ENCODE data around the gene C16orf87.

The C16orf87 gene

GRCh38 chr16:46843898-46844642 is 13.1 kb upstream of the C16orf87 start:
- no peak for DNase-seq

GRCh38 chr16:46842192-46842895 is 11.4 kb upstream of the C16orf87 start:
- DNase-seq = no peak

DNA sequence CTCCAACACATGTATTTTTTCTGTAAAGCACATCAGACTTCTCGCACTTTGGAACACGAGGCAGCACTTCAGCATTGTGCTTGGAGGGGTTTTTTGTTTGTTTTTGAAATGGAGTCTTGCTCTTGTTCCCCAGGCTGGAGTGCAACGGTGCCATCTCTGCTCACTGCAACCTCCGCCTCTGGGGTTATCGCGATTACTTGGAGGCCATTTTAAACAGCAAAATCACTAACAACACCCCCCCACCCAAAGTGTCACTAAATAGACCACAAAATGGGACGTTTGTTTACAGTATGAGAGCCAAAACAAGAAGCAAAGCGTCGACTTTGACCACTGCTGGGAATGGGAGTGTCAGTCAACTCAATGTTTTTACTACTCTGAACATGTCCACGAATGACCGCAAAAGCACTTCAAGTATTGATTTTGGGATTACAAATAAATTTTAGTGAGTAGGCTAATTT is 9.0 kb upstream of the C16orf87 start:
- DNase-seq = no peak

GRCh38 chr16:46836534-46837530 is 5.9 kb upstream of the C16orf87 start:
- DNase-seq = no peak

- no peak for DNase-seq
These were observed 2.5 kb upstream of the C16orf87 start for GRCh38 chr16:46833460-46833800.

DNA sequence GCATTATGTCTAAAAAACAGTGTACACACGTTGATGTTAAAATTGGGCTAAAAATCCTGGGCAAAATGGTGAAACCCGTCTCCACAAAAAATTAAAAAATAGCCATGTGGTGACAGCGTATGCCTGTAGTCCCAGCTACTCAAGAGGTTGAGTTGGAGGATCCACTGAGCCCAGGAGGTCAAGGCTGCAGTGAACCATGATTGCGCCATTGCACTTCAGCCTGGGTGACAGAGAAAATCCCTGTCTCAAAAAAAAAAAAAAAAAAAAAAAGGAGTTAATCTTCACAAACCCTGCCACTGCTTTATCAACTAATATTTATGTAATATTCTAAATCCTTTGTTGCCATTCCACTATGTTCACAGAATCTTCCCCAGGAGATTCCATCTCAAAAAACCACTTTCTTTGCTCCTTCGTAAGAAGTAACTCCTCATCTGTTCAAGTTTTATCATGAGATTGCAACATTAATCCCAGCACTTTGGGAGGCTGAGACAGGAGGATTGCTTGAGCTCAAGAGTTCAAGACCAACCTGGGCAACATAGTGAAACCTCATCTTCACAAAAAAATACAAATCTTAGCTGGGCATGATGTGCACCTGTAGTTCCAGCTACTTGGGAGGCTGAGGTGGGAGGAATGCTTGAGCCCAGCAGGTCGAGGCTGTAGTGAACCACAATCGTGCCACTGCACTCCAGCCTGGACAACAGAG is 1.9 kb upstream of the C16orf87 start:
- DNase-seq = no peak

DNA sequence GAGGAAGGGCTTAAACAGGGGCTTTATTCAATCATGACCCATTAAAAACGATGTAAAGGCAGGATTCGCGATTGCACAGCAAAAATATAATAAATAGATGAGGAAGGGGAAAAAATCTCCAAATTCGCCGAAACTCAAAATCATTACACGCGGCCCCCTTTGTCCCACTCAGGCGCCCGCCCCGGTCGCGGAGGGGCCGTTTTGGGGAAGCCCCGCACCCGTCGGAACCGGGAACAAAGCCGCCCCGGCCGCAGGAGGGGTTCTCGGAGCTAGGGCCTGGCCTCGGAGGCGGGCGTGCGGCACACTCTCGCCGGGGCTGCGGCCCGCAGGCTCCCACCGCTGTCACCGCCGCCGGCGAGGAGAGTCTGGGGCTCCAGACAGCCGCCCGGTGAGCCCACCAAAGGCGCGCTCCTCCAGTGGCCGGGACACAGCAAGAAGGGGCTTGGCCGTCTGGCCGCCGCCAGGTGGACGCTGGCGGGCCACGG is 521 bp downstream of the C16orf87 start:
- DNase-seq = peak; percentile 20

DNA sequence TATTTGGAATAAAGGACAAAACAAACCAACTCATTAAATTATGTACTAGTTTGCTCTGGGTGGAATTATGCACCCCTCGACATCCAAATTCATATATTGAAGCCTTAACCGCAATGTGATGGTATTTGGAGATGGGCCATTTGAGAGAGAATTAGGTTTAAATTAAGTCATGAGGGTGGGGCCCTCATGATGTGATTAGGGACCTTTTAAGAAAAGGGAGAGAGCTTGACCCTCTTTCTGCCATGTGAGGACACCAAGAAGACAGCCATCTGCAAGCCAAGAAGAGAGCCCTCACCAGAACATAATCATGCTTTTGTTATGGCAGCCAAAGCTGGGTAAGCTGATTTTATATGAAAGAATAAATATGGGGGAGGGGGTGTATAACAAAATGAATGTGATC is 2.0 kb downstream of the C16orf87 start:
- no peak for DNase-seq

- no peak for DNase-seq
These were observed 2.7 kb downstream of the C16orf87 start for GRCh38 chr16:46828292-46828691.

DNA sequence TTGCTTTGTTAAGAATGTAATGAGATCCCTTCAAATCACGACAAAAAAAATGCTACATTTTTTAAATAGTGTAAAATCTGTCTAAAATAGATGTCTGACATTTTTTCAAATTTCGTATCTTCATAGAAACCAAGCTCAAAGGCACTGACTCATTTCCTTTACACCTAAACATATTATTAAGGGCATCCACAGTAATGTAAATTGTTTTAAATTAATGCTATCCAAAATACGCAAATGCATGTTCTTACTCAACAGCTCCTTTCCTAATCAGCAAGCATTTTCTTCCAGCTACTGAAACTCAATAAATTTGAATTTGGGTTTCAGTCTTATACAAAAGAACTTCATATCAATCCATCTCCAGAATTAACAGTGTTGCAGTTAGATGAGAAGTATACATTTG is 4.3 kb downstream of the C16orf87 start:
- DNase-seq = no peak

GRCh38 chr16:46822270-46822669 is 8.7 kb downstream of the C16orf87 start:
- DNase-seq = no peak

DNA sequence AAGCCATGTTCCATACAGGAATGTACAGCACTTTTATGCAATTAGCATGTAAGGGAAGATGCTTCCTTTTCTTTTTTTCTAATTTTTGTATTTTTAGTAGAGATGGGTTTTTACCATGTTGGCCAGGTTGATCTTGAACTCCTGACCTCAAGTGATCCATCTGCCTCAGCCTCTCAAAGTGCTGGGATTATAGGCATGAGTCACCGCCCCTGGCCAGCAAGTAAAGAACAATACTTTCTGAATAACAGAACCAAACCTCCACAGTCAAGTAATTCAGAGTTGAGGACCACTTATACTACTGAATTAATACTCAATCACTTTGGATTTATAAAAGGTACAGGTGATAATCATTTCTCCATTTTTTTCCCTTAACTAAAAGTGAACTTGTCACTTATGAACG is 13.0 kb downstream of the C16orf87 start:
- no peak for DNase-seq

DNA sequence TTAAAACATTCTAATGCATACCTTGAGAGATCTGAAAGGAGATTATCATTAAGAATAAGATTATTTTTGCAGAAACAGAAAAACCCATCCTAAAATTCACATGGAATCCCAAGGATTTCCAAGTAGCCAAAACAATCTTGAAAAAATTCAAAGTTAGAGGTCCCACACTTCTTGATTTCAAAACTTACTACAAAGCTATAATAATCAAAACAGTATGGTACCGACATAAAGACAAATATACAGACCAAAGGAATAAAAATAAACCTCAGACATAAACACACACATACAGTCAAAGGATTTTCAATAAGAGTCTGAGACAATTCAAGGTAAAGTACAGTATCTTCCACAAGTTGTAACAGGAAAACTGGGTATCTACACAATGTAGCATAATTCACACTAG is 16.2 kb downstream of the C16orf87 start:
- DNase-seq = no peak

DNA sequence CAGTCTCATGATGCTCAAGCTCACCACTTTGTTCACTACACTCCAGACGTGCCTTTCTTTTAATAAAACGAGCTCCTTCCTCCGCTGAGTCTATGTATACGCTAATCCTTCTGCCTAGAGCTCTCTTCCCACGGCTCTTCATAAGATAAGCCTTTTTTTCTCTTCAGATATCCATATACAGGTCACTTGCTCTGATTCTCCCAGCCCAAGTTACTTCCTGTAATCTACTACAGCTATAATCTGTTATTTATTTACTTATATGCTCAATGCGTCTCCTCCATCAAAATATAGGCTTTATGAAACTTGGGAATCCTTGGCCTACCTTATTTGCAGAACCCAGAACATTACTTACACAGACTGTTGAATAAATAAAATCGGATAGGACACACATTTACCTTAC is 17.4 kb downstream of the C16orf87 start:
- DNase-seq = no peak

DNA sequence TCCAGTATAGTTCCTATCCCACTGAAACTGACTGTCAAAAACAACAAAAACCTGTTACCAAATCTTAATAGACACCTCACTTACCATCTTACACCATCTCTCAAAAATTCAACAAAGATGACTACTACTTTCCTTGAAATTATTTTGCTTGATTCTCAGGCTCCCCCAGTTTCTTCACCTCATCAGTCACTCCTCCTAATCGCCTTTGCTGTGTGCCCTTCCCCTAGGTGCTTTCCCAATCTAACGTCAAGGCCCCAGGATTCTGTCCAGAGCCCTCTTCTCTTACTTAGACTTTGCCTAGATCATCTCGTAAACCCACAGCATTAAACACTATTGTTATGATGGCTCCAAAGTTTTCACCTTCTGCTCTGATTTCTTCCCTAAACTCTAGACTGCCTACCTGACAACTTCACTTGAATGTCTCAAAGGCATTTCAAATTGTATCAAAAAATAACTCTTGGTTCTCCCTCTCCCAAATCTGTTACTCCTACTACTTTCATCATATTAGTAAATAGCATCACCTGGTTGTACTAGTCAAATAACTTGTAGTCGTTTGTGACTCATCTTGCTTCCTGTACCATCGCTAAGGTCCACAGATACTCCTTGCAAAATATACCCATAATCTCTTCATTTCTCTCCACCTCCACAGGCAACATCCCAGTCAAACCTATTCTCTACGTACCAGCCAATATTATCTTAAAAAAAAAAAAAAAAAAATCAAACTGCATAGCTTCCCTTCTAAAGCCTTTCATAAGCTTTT is 18.0 kb downstream of the C16orf87 start:
- DNase-seq = no peak

GRCh38 chr16:46811682-46812081 is 19.3 kb downstream of the C16orf87 start:
- DNase-seq = no peak

DNA sequence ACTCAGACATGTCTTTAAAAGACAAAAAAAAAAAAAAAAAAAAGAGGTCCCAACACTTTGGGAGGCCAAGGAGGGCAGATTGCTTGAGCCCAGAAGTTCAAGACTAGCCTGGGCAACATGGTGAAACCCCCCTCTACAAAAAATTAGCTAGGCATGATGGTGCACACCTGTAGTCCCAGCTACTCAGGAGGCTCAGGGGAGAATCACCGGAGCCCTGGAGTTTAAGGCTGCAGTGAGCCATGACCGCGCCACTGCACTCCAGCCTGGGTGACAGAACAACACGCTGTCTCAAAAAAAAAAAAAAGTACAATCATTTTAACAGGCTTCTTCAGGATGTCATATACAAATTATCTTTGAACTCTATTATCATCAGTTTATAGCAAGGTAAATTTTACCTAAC is 22.0 kb downstream of the C16orf87 start:
- DNase-seq = no peak

- no peak for DNase-seq
These were observed 23.6 kb downstream of the C16orf87 start for GRCh38 chr16:46807336-46807735.

DNA sequence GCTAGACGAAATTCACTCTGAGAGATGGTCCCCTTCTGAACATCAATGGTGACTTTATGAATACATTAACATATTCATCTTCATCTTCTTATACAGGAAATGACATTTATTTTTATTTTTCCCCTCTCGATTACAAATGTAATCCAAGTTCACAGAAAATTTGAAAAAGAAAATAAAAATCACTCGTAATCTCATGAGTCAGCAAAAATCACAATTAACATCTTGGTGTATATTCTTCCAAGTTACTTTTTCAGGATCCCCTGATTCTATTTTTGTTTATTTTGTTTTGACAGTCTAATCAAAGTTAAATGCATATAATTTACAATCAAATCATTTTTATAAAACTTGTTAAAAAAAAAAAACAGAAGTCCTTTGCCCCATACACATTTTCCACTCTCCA is 27.6 kb downstream of the C16orf87 start:
- DNase-seq = no peak

- no peak for DNase-seq
These were observed 29.4 kb downstream of the C16orf87 start for GRCh38 chr16:46801428-46802049.

DNA sequence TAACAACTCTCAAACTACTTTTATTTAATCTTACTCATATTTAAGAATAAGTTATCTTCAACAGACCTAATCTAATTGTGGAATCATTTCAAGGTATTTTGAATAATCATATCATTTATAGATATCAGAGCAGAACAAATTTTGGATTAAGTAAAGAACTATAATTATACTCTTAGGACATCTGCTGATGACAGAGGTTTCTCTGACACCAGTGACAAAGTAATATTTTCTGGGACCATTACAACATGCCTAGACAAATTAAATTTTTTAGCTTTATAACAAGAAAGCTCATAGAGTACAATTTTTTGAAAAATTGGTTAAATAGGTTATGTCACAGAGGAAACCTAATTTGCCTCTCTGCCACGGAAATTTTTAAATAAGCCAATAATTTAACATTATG is 30.5 kb downstream of the C16orf87 start:
- DNase-seq = no peak
